ENCODE data around the gene PRCC.

PRCC gene

GRCh38 chr1:156840186-156840897 is 73.0 kb downstream of the PRCC start:
- Mint-ChIP-seq H3K36me3 (ENCODE audit: low read depth) (peaks cover 7% of the 10 kb centered on the region), H3K4me1 (peaks cover 12% of the 10 kb centered on the region), H3K27me3 (ENCODE audit: low read depth) (peaks cover 85% of the 10 kb centered on the region), H3K9me3 (no peaks in the 10 kb centered on the region), H3K4me3 (no peak overlapping the region), H3K27ac (no peak overlapping the region)
- no peak for TF ChIP-seq CTCF (IDR thresholded peaks at IDR 0.05; ENCODE audit: unreplicated experiment in 3 of 3)

GRCh38 chr1:156840898-156841279 is 73.6 kb downstream of the PRCC start:
- Mint-ChIP-seq H3K4me1 (peaks cover 7% of the 10 kb centered on the region), H3K27ac (no peak overlapping the region), H3K9me3 (no peaks in the 10 kb centered on the region), H3K4me3 (no peak overlapping the region), H3K36me3 (ENCODE audit: low read depth) (peaks cover 7% of the 10 kb centered on the region), H3K27me3 (ENCODE audit: low read depth) (peaks cover 85% of the 10 kb centered on the region)
- TF ChIP-seq CTCF (IDR thresholded peaks at IDR 0.05; ENCODE audit: unreplicated experiment in 3 of 3): no peak

GRCh38 chr1:156841295-156841855 is 74.0 kb downstream of the PRCC start:
- Mint-ChIP-seq H3K4me3 (no peak overlapping the region), H3K36me3 (ENCODE audit: low read depth) (peaks cover 7% of the 10 kb centered on the region), H3K27me3 (ENCODE audit: low read depth) (peaks cover 87% of the 10 kb centered on the region), H3K9me3 (no peaks in the 10 kb centered on the region), H3K4me1 (peaks cover 2% of the 10 kb centered on the region), H3K27ac (no peak overlapping the region)
- no peak for TF ChIP-seq CTCF (IDR thresholded peaks at IDR 0.05; ENCODE audit: unreplicated experiment in 3 of 3)

GRCh38 chr1:156842618-156843300 is 75.4 kb downstream of the PRCC start:
- H3K27ac Mint-ChIP-seq: no peak overlapping the region
- H3K27me3 Mint-ChIP-seq (ENCODE audit: low read depth): peaks cover 87% of the 10 kb centered on the region
- H3K36me3 Mint-ChIP-seq (ENCODE audit: low read depth): peaks cover 7% of the 10 kb centered on the region
- no peaks in the 10 kb centered on the region for H3K9me3 Mint-ChIP-seq
- no peak for TF ChIP-seq CTCF (IDR thresholded peaks at IDR 0.05; ENCODE audit: unreplicated experiment in 3 of 3)
- H3K4me1 Mint-ChIP-seq: peaks cover 10% of the 10 kb centered on the region
- no peak overlapping the region for H3K4me3 Mint-ChIP-seq

GRCh38 chr1:156844102-156844501 is 76.8 kb downstream of the PRCC start:
- no peak overlapping the region for H3K4me3 Mint-ChIP-seq
- H3K4me1 Mint-ChIP-seq: peaks cover 19% of the 10 kb centered on the region
- peaks cover 88% of the 10 kb centered on the region for H3K27me3 Mint-ChIP-seq (ENCODE audit: low read depth)
- TF ChIP-seq CTCF (IDR thresholded peaks at IDR 0.05; ENCODE audit: unreplicated experiment in 3 of 3): no peak
- H3K36me3 Mint-ChIP-seq (ENCODE audit: low read depth): peaks cover 7% of the 10 kb centered on the region
- no peaks in the 10 kb centered on the region for H3K9me3 Mint-ChIP-seq
- no peak overlapping the region for H3K27ac Mint-ChIP-seq

Data from nephron (organoid).